GM20000 (cell line): Measurements from ENCODE around the gene FHIT.

Experiments used
- DNase-seq: peaks from one replicate; pipeline ENCODE4 v3.0.0; 2012; ENCODE audit warnings: low spot score
- TF ChIP-seq, protein P1 (sequence below): IDR thresholded peaks from 2 replicates; pipeline ENCODE4 v1.5.1; 2012; ENCODE audit warnings: mild to moderate bottlenecking, control low read depth; ENCODE audit errors: extremely low read depth, missing control alignments

FHIT gene

GRCh38 chr3:60250810-60251209 lies 1000.4 kb downstream of the FHIT start:
- DNase-seq, result no peak
- TF ChIP-seq, protein P1, sequence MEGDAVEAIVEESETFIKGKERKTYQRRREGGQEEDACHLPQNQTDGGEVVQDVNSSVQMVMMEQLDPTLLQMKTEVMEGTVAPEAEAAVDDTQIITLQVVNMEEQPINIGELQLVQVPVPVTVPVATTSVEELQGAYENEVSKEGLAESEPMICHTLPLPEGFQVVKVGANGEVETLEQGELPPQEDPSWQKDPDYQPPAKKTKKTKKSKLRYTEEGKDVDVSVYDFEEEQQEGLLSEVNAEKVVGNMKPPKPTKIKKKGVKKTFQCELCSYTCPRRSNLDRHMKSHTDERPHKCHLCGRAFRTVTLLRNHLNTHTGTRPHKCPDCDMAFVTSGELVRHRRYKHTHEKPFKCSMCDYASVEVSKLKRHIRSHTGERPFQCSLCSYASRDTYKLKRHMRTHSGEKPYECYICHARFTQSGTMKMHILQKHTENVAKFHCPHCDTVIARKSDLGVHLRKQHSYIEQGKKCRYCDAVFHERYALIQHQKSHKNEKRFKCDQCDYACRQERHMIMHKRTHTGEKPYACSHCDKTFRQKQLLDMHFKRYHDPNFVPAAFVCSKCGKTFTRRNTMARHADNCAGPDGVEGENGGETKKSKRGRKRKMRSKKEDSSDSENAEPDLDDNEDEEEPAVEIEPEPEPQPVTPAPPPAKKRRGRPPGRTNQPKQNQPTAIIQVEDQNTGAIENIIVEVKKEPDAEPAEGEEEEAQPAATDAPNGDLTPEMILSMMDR, result no peak

GRCh38 chr3:60250206-60250605 lies 1001.0 kb downstream of the FHIT start:
- DNase-seq, result no peak
- TF ChIP-seq, protein P1, result no peak

- no peak for DNase-seq
- TF ChIP-seq, protein P1, result no peak
These were observed 1004.9 kb downstream of the FHIT start for GRCh38 chr3:60246361-60246760.

DNA sequence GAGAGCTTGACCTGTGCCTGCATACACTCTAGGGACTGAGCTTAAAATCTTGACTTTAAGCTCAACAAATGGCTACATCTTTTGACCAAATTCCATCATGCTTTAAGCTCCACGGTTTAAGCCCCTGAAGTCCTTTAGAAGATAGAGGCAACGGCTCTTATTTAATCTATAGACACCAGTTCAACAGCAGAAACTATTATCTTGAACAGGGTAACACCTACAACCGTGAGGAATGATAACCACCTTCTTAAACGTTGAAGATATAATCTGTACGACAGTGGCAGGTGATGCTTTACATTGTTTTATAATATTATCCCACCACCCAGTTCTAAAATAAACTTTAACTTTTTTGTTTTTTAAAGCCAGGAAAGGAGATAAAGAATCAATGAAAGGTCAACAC lies 1007.8 kb downstream of the FHIT start:
- TF ChIP-seq, protein P1, result no peak
- DNase-seq, result no peak

DNA sequence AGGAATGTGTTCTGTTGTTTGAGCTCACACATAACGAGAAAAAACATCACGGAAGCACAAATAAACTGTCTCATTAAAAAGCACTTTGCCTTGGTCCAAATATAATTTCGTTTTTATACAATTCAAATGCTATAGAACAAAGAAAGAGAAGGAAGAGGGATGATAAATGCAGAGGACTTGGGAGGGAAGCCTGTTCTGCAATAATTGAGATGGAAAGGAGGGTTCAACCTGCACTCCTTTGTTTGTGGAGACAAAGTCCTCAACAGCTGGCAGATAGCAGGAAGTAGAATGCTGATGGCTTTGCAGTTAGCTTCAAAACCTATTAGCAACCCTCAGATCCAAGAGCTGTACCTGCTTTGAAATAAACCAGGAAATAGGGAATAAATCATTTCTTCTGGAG lies 1010.8 kb downstream of the FHIT start:
- TF ChIP-seq, protein P1, result no peak
- no peak for DNase-seq

GRCh38 chr3:60238550-60238949 lies 1012.7 kb downstream of the FHIT start:
- TF ChIP-seq, protein P1, result no peak
- DNase-seq, result no peak

DNA sequence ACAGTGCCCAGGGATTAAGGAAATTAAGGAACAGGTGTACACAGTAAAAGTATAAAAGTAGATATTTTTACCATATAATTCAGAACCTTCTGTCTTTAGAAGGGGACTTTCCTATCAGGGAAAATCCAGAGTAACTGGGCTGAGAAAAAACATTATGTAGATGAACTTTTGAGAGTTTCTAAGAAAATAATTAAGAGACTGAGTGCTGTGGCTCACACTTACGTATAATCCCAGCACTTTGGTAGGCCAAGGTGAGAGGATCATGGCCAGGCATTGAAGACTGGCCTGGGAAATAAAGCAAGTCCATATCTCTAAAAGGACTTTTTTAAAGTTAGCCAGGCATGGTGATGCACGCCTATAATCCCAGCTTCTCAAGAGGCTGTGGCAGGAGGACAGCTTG lies 1021.8 kb downstream of the FHIT start:
- TF ChIP-seq, protein P1, result no peak
- no peak for DNase-seq
